Muscle of leg (tissue), 11 donors: ENCODE results near the gene OR2J2. TPM values are rescaled to one million over a fixed set of nuclear protein-coding genes. Genes with fewer than 3 reads are reported as not detected.
"Not testable (repeated sequence)": the region's sequence is repeated elsewhere in the genome, so short reads cannot be mapped to it uniquely, and the experiment has no call there.

Source experiments
- DNase-seq: peaks from one replicate; pipeline ENCODE4 v3.0.0; 2013
- H3K27ac ChIP-seq: one replicate; pipeline ENCODE4 v1.5.1; 2013; ENCODE audit warnings: mild to moderate bottlenecking, low read length, control low read depth
- H3K27me3 ChIP-seq: one replicate; pipeline ENCODE4 v1.6.1; 2013; ENCODE audit warnings: low read length; ENCODE audit not compliant: control insufficient read depth, insufficient read depth
- H3K36me3 ChIP-seq: one replicate; pipeline ENCODE4 v1.6.1; 2013; ENCODE audit warnings: low read length; ENCODE audit not compliant: control insufficient read depth, insufficient read depth
- H3K4me1 ChIP-seq: one replicate; pipeline ENCODE4 v1.6.1; 2013; ENCODE audit warnings: low read length; ENCODE audit not compliant: control insufficient read depth, insufficient read depth
- H3K4me3 ChIP-seq: one replicate; pipeline ENCODE4 v1.5.1; 2013; ENCODE audit warnings: low read length, control low read depth
- H3K9me3 ChIP-seq: replicated peaks from 2 replicates; pipeline ENCODE4 v1.6.1; 2013; ENCODE audit warnings: low read depth, low read length; ENCODE audit not compliant: control insufficient read depth
- WGBS: methylation state at CpG from one replicate; pipeline ENCODE4 v1.1.5; 2013; ENCODE audit warnings: missing lambda C conversion rate; ENCODE audit not compliant: insufficient coverage; 5-methylcytosine and 5-hydroxymethylcytosine counted together
- polyA plus RNA-seq, 8 donors: library from polyadenylated mRNA; unstranded; fragments of 120-200 nt; gene quantifications; one replicate each; pipeline versions ENCODE4 v1.2.1 to v1.2.3, GENCODE V29; 2013; ENCODE audit warnings: inconsistent platforms in 1 of 8, low replicate concordance in 1 of 8; ENCODE audit not compliant: insufficient read length in 8 of 8, insufficient read depth in 1 of 8
- total RNA-seq: library from RNA; stranded (reverse); fragments of 120-200 nt; gene quantifications from one replicate; pipeline ENCODE4 v1.2.4, GENCODE V29; 2013

The OR2J2 gene
- total and polyA plus RNA-seq, 9 donors, result not detected

DNA sequence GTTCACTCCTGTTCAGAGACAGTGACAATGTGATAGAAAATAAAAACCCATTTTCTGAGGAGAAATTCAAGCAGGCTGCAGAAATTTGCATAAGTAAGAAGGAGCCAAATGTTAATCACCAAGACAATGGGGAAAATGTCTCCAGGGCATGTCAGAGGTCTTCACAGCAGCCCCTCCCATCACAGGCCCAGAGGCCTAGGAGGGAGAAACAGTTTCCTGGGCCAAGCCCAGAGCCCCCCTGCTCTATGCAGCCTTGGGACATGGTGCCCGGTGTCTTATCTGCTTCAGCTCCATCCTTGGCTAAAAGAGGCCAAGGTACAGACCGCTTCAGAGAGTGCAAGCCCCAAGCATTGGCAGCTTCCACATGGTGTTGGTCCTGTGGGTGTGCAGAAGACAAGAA is 46.5 kb downstream of the OR2J2 start:
- H3K27me3 ChIP-seq, H3K27ac ChIP-seq, H3K4me3 ChIP-seq, H3K36me3 ChIP-seq, H3K9me3 ChIP-seq, H3K4me1 ChIP-seq, DNase-seq: not testable (repeated sequence)
- 63% methylated on average over 2 of the region's 2 CpGs for WGBS

DNA sequence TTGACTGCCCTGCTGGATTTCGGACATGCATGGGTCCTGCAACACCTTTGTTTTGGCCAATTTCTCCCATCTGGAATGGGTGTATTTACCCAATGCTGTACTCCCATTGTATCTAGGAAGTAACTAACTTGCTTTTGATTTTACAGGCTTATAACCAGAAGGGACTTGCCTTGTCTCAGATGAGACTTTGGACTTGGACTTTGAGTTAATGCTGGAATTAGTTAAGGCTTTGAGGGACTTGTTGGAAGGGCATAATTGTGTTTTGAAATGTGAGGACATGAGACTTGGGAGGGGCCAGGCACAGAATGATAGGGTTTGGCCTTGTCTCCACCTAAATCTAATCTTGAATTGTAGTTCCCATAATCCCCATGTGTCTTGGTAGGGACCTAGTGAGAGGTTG is 47.3 kb downstream of the OR2J2 start:
- H3K4me1 ChIP-seq, DNase-seq, H3K36me3 ChIP-seq, H3K9me3 ChIP-seq, H3K4me3 ChIP-seq, H3K27ac ChIP-seq, H3K27me3 ChIP-seq: not testable (repeated sequence)
- 60% methylated on average over 1 of the region's 1 CpG for WGBS

Other genes starting within 250 kb of the OR2J2 start
- 47.7 TPM for gene TRIM27, start 246.9 kb upstream of the OR2J2 start, total RNA-seq
- 10 to 100 TPM; 39.6 to 52.3 (median 45.8) TPM for gene TRIM27, start 246.9 kb upstream of the OR2J2 start, polyA plus RNA-seq
- 2.3 TPM for gene ZNF311, start 165.6 kb upstream of the OR2J2 start, total RNA-seq
- gene ZNF311, start 165.6 kb upstream of the OR2J2 start, polyA plus RNA-seq, result 1 to 10 TPM; 1.5 to 2.7 (median 2.2) TPM
- not detected for gene OR2W1, start 125.7 kb upstream of the OR2J2 start, total RNA-seq
- gene OR2W1, start 125.7 kb upstream of the OR2J2 start, polyA plus RNA-seq, result not detected
- gene OR2B3, start 83.6 kb upstream of the OR2J2 start, total RNA-seq, result not detected
- gene OR2B3, start 83.6 kb upstream of the OR2J2 start, polyA plus RNA-seq, result not detected
- gene OR2J1, start 71.4 kb upstream of the OR2J2 start, total RNA-seq, result not detected
- gene OR2J1, start 71.4 kb upstream of the OR2J2 start, polyA plus RNA-seq, result not detected
- gene OR2J3, start 62.8 kb upstream of the OR2J2 start, total RNA-seq, result not detected
- not detected for gene OR2J3, start 62.8 kb upstream of the OR2J2 start, polyA plus RNA-seq
- gene OR14J1, start 130.8 kb downstream of the OR2J2 start, total RNA-seq, result not detected
- gene OR14J1, start 130.8 kb downstream of the OR2J2 start, polyA plus RNA-seq, result under 1 TPM in 6 of 8 donors, not detected in 2; 0.02 to 0.12 (median 0.05) TPM
- not detected for gene OR5V1, start 198.0 kb downstream of the OR2J2 start, total RNA-seq
- not detected for gene OR5V1, start 198.0 kb downstream of the OR2J2 start, polyA plus RNA-seq
- gene OR12D3, start 204.4 kb downstream of the OR2J2 start, total RNA-seq, result not detected
- not detected for gene OR12D3, start 204.4 kb downstream of the OR2J2 start, polyA plus RNA-seq
- not detected for gene OR12D2, start 224.7 kb downstream of the OR2J2 start, total RNA-seq
- not detected for gene OR12D2, start 224.7 kb downstream of the OR2J2 start, polyA plus RNA-seq
- gene OR12D1, start 244.0 kb downstream of the OR2J2 start, total RNA-seq, result not detected
- not detected for gene OR12D1, start 244.0 kb downstream of the OR2J2 start, polyA plus RNA-seq